ENCODE measurements around the gene OTOP2.
A peak's percentile ranks its signal among the peaks of the same experiment; 100 is the strongest.
"Not testable (repeated sequence)": the region's sequence is repeated elsewhere in the genome, so short reads cannot be mapped to it uniquely, and the experiment has no call there.

OTOP2 gene

GRCh38 chr17:74971069-74971841 lies 47.2 kb downstream of the OTOP2 start:
- DNase-seq (ENCODE audit: low read depth in 2 of 3, low spot score in 1 of 3) = no peak

GRCh38 chr17:74971842-74972106 lies 47.7 kb downstream of the OTOP2 start:
- DNase-seq (ENCODE audit: low read depth in 2 of 3, low spot score in 1 of 3) = no peak

- DNase-seq (ENCODE audit: low read depth in 2 of 3, low spot score in 1 of 3) = peak; percentile 44 to 74 (median 63)
These were observed 48.3 kb downstream of the OTOP2 start, which contains the start of gene HID1 for GRCh38 chr17:74972107-74972972. HID1 (minus strand) TSS chr17:74972759; CDS start chr17:74972656, 103 bp downstream.

DNA sequence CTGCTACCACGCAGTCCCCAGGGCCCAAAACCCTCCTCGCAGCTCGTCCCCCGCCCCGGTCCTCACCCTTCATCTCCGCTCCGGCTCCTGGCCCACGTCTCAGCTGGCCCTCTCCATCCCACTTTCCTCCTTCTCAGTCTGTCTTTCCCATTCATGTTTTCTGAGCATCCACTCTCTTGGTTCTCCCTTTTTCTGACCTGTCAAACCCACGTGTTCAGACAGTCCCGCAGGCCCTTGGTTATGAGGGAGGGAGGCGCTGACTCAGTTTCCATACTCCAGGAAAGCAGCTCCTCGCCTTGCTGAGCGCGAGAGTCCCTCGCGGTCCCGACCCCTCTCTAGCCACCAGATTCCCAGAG lies 48.9 kb downstream of the OTOP2 start:
- DNase-seq (ENCODE audit: low read depth in 2 of 3, low spot score in 1 of 3) = no peak

DNA sequence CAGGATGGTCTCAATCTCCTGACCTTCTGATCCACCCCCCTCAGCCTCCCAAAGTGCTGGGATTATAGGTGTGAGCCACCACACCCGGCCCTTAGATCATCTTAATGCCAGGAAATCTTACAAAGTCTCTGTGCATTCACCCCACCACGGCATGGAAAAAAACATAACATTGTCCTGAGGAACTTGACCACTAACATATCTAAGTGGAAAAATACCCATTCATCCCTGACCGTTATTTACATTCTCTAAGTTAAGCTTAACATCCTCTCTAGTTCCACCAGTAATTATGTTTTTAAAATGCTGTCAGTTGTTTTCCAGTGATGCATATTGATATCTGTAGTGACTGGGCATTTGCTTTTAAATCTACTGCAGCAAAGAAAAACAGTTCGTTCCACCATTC lies 51.9 kb downstream of the OTOP2 start:
- no peak for DNase-seq (ENCODE audit: low read depth in 2 of 3, low spot score in 1 of 3)

- no peak for DNase-seq (ENCODE audit: low read depth in 2 of 3, low spot score in 1 of 3)
These were observed 53.7 kb downstream of the OTOP2 start for GRCh38 chr17:74977802-74978201.

- DNase-seq (ENCODE audit: low read depth in 2 of 3, low spot score in 1 of 3) = no peak
These were observed 54.2 kb downstream of the OTOP2 start for GRCh38 chr17:74978240-74978639.

GRCh38 chr17:74979408-74980146 lies 55.5 kb downstream of the OTOP2 start:
- no peak for DNase-seq (ENCODE audit: low read depth in 2 of 3, low spot score in 1 of 3)

DNA sequence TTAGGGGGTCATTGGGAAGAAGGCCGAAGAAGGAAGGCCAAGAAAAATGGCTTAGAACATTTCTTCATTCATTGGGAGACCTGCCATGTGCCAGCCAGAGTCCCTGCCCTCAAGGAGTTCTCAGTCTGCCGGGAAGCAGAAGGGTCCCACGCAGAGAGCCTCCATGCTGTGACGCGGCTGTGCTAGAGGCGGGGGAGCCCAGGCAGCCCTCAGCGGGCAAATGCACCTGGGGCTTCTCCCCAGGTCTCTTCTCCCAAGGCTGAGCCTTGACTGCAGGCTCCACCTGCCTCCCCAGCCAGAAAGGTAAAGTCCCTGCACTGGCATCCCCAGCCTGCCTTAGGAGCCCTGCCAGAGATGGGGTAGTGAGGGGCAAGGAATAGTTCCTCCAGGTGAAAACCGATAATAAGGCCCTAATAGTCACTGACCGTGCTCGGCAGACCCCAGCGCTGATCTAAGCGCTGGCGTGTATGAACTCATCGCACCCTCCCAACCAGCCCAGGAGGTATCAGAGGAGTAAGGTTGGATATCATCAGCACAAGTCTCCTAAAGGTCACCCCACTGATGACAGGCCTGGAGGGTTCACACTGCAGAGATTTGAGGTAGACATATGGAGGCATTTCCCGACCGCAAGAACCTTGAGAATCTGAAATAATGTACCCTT lies 57.4 kb downstream of the OTOP2 start:
- DNase-seq (ENCODE audit: low read depth in 2 of 3, low spot score in 1 of 3) = no peak

DNA sequence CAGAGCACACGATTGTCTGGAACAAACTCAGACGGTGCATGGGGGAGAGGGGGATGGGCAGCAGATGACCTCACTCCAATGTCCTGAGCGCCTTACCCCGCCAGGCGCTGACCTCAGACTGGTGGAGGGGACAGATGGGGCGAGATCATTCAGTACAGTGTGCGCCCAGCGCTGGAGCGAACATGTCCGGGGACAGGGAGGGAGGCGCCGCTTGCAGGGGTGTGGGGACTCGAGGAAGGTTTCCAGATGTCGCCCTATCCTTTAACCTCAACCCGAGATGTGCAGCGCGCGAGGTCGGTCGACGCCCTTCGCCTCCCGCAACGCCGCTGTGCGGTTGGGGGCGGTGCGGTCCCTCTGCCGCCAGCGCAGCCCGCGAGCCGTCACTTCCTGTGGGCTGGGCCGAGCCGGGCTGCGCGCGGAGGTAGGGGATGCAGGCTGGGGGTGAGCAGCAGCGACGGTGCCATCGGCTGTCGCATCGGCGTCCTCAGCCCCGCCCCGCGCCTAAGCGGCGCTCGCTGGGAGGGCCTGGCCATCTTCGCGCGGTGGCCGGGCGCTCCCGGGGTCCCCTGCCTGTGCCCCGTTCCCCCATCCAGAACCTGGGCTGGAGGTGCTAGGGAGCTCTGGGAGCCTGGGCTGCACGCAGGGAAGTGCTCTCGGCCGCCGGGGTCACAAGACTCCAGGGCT lies 58.0 kb downstream of the OTOP2 start:
- peak; percentile 46 to 67 (median 59) for DNase-seq (ENCODE audit: low read depth in 2 of 3, low spot score in 1 of 3)

DNA sequence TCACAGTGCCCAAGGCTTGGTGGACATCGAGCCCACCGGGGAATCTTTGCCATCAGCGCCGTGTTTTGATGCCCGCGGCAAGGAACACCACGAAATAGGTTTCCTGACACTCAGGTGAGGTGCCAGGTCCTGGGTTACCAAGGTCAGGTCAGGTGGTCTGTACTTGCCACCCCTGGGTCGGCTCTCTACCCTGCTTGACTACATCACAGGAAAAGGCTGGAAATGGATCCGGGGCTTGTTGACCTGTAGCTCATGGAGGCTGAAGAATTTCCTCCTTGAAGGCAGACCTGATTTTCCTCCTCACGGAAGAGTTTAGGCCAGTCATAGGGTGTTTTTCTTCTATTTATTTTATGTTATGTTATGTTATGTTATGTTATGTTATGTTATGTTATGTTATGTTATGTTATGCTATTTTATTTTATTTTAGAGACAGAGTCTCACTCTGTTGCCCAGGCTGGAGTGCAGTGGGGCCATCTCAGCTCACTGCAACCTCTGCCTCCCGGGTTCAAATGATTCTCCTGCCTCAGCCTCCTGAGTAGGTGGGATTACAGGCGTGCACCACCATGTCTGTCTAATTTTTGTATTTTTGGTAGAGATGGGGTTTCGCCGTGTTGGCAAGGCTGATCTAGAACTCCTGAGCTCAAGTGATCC lies 58.7 kb downstream of the OTOP2 start:
- DNase-seq (ENCODE audit: low read depth in 2 of 3, low spot score in 1 of 3) = not testable (repeated sequence)

All from stimulated activated CD4-positive, alpha-beta T cell treated with anti-CD3 and anti-CD28 coated beads, Interleukin-12 subunit alpha, Interleukin-12 subunit beta, amount 100 ng/mL, for 48 hours (primary cell).